SHP77 treated with DMSO at 0.1 percent for 48 hours (cell line): ENCODE results near the gene BOD1.

Experiments
- DNase-seq: peaks from one replicate; lab custom pipeline; 2025; lab: John Stamatoyannopoulos, UW

Gene BOD1

DNA sequence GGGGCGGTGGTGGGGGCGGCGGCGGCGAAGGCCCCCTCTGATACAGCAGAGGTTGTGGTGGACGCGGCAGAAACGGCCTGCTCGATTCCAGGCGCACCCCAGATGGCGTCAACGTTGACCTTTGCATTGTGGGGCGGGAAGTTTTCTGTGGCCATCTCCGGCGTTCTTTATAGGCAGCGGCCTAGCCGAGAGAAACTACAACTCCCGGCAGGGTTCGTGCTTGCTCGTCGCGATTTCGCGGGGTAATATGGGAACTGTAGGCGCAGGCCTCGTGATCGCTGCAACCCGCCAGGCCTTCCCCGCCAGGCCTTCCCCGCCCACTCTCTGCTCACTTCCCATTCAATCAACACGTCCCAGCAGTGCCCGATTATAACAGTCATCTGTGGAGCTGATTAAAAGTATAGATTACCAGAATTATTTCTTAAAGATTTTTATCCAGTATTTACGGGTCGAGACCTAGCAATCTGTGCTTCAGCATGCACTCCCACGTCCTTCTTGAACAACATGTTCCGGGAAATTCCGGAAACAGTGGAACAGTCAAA lies at the start of gene BOD1:
Gene BOD1 (minus strand): TSS at position 74 of the 542 bp plus-strand sequence. CDS start 214 bp downstream, outside the sequence.
- peak; percentile 97 for DNase-seq

DNA sequence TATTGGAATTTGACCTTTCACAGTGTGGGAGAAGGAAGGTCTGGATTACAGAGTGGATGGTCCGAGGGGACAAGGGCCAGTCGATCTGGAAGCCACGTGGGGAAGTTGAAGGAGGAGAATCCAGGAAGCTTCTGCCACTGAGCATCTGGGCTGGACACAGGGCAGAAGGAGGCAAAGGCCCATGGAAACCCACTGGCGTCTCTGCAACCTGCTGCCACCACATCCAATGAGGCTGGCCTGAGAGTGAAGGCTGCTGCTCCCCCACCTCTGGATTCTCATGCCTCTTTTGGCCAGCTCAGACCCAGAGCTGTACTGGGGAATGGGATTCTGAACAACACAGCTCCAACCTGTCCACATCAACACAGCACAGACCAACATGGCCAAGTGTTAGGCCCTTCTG lies 48.9 kb upstream of the BOD1 start:
- DNase-seq: no peak

DNA sequence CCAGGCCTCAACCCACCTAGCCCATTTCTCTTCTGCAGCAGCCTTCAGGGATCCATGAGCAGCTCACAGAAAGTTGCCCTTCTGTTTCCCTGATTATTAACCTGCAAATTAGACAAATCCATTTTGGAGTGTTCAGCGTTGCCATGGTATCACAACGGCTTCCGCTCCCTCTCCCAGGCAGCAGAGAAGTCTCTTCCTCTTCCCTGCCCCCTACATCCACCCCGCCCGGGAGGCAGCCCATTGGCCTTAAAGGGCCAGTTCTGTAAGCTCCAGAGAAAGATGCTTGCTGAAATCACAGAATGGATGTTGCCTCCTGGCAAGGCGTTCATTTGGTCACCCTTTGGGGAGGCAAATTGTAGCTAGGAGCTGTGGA lies 47.7 kb upstream of the BOD1 start:
- no peak for DNase-seq

DNA sequence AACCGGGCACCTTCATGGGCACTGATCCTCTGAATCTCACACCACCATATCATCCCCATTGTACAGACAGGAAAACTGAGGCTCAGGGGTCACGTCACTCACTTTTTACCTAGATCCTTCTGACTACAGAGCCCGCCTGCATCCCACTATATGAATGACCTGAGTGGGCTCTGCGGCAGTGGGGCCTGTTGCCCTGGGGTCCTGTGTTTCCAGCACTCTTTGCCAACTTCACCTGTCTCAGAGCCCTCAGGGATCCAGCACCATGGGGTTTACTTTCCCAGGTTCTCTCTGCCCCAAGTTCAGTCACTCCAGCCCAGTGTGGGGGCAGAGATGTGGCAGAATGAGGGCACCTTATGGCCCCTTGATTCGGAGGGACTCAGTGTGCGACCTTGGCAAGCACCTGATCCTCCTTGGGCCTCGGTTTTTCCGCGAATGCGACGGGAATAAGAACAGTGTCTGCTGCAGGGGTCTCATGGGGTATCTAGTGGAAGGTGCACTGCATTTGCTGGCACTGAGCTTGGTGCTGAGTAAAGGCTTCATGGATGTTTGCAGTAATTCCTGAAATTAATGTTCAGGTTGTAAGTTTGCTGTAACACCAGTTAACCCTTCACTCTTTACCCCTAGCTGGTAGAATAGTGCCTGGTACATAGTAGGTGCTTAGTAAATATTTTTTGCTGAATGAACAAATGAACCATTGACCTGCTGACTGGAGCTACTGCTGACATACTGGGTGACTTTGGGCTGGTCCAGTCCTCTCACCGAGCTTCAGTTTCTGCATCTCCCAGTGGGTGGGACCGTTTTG lies 47.1 kb upstream of the BOD1 start:
- DNase-seq: no peak

DNA sequence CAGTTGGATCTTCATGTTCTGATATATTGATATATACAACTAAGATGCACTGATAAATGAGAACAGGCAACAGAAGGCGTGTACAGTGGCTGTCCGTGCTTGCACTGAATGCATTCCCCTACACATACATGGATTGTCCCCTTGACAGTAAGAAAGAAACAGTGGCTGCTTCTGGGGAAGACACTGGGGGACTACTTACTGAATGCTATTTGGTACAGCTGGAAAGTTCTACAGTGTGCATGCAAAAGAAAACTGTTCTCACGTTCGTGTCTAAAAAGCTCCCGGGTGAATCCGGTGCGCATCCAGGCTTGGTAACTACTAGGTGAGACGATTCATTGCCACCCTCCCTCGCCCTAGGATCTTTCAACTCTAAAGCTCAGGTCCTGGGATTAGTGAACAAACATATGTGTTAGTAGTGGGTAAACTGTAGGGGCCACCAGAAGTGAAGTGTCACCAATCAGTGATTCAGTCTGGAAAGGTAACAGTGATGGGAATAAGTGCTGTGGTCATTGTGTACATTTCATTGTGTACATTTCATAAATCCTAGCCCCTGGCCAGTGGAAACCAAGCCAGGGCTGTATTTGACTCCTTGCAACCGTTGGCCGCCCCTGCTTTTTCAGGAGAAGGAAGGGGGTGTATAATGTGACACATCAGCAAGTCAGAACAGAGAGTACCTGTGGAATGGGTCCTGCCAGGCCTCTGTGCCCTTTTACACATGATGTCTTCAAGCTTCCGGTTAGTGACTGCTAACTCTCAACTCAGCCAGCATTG lies 46.3 kb upstream of the BOD1 start:
- peak; percentile 53 for DNase-seq

DNA sequence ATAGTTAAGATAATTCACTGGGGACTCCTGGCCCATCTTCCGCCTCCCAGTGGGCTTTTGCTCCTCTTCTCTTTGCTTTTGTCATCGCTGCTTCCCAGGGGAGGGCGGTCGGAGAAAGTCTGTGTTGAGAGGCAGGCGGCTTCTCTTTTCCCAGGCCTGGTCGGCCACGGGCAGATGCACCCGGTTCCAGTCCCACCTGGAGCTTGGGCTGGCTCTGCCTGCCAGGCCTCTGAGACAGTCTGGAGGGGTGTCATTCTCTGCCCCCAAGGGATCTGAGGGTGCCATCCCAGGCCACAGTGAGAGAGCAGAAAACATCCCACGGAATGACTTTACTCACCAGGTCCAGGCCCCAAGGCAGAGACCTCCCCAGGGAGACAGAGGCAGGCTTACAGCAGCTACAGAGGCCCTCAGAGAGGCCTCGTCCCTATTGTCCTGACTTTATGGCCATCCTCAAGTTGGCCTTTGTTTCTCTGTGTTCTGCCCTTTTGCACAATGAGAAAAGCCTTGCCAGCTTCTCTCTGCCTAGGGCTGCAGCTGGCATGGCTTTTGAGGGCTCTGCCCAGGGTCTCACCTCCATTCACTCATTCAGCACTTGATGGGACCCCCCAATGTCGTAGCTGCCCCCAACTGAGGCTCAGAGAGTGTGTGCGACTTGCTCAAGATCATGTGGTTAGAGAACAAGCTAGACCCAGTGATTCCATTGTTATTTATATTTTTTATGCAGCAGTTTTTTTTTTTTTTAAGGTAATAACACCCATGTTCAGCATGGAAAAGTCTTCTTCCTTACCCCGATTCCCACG lies 44.2 kb upstream of the BOD1 start:
- no peak for DNase-seq

DNA sequence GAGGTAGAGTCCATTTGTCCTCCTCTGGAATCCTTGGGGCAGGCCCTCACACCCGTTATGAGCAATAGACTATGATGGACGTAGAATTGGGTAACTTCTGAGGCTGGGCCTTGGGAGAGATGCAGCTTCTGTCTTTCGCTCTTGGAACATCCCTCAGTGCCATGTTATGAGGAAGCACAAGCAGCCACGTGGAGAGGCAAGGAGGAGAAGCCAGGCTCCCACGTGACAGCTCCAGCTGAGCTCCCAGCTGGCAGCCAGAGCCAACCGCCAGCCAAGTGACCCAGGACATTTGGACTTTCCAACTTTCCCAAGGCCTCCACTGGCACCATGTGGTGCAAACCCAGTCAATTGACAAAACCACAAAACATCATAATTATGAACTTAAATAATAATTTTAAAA lies 43.0 kb upstream of the BOD1 start:
- DNase-seq: no peak

DNA sequence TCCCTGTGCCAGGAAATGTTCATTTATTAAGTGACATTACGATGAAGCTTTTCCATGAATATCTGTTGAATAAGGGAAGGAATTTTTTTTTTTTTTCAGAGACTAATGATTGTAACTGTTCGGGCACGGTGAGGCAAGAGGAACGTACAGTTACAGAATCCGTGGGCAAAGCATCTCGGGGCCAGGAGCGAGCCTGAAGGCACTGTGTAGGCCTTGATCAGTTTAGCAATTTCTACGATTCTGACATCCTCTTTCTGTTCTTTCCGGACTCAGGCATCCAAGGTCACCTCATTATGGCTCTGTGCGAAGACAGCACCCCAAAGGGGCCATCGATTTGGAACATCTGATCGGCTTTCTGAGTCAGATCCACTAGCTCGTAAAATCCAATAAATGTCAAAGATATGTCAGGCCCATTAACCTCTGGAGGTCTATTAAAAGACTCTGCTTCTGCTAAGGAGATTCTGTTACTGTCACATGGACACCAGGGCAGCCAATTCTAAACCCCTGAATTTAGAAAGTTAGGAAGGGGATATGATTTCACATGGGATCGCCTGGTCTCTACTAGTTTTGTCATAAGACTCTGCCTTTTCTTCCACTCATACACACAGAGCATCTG lies 41.4 kb upstream of the BOD1 start:
- DNase-seq: no peak

DNA sequence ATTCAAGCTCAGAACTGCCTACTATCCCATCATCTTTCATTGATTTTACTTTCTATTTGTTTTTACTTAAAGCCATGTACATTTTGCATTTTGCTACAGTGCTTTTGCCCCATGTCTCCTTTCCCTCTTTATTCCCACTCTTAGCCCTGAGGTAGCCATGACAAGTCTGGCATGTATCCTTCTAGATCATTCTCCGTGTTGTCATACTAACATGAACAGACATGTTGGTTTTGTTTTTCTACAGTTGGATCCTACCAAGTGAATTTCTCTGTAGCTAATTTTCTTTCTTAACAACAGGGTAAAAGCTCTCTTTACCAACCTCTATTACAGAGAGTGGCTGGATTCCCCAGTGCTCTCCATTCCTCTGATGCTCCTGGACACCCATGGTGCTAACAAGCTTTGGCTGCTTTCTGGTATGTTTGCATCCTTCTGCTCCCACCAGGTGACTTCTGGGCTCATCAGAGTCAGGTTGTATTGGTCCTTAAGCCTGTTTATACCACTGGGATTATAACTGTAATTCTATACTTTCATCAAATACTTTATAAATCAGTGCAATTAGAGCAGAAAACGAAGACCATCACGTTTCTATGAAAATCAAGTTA lies 38.8 kb upstream of the BOD1 start:
- no peak for DNase-seq

DNA sequence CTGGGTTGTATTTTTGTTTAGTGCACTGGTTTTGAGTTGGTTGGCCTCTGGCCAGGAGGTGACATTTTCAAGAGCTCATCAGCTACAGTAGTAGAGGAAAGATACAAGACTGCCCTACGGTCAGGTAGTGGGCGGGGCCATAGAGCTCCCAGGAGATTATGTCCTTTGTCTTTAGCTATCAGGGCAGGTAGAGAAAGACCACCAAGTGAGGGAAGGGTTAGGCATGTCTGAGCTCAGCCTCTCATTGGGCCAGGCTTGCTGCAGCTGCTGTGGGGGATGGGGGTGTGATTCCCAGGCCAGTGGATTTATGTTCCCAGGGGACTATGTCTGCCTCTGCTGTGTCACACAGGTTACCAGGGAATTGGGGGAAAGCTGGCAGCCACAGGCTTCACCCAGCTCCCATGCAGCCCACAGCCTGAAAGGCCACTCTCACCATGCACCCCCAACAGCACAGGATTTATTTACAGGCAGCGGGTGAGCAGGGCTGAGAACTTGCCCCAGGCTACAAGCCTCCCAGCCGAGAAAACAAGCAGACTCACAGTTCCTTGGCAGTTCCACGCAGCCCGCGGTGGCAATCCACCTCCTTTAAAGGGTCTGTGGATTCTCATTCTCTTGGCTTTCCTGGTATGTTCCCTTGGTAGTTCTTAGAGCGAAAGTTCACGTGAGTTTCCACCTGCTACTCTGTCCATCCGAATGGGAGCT lies 37.5 kb upstream of the BOD1 start:
- no peak for DNase-seq

DNA sequence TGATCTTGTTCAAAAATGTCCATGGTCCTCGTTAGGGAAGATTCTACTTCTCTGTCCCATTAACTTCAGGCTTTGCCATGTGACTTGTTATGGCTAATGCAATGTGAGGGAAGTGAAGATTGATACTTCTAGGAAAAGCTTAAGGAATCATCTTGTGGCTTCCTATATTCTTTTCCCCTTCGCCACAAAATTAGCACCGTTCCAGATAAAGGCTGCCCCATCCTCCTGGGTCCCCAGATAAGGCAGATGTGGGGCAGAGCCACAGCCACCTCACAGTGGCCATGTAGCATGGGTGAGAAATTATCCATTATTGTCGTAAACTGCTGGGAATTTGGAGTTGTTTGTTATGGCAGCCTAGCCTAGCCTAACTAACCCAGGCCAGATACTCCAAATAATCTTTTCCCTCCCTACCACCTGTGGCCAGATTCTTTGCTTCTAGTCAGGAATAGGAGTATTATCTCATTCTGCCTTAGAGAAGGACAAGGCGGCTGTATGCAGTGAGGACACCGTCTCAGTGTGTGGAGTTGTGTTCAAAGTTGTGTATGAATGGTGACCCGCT lies 31.9 kb upstream of the BOD1 start:
- no peak for DNase-seq

DNA sequence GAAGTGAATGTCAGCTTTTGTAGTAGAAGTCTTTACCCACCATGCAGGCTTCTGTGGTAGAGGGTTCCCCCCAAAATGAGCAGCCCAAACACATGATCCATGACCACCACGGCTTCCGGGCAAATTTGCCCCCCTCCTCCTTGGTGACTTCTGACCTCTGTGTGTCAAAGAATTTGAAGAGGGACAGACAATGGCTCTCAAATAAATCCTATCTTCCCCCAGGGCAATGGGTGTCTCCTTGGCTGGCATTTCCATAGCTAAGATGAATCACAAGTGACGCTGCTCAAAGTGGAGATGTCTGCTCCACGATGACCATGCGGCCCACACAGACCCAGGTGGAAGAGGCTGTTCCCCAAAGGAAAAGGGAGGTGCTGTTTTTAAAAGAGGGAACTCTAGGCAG lies 30.2 kb upstream of the BOD1 start:
- DNase-seq: no peak

DNA sequence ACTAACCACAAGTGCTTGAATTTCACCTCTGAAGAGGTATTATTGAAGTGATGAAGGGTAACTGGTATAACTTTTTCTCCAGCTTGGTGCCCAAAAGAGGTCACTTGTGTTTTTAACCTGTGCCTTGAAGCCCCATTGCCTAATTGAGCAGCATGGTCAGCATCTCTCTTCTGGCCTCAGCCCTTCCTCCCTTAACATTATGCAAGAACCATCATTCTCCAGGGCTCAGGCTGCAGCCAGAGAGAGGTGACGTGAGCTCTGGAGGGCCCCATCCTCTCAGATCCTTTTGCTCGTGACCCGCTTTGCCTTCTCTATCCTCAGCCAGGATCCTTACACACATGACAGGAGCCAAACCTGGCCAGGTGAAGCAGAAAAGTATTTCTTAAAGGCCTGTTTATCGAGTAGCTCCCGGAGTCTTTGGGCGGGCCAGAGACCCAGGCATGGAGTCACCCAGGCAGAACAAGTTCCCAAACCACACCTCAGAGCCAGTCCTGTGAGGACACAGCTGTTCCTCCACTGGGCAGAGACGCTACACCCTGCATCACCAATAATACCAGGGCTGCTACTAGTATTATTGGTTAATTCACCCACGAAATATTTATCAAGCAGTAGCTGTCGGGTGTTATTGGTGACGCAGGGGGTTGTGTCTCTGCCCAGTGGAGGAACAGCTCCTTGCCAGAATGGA lies 29.6 kb upstream of the BOD1 start:
- DNase-seq: no peak

DNA sequence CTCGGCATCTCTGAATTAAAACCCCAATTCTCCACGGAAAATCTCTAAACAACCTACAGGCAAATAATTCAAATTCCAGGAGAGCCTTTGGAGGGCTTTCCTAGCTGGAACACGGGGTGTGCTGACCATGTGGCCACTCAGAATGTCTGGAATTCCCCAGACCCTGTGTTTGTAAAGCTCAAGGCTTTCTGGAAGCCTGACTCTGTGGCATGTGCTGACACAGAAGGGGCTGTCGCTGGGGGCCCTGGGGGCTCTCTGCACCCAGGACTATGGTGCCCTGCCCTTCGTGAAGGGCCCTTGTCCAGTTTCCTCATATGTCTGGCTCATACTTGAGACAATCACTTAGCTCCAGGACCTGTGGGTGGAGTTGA lies 29.0 kb upstream of the BOD1 start:
- DNase-seq: no peak

DNA sequence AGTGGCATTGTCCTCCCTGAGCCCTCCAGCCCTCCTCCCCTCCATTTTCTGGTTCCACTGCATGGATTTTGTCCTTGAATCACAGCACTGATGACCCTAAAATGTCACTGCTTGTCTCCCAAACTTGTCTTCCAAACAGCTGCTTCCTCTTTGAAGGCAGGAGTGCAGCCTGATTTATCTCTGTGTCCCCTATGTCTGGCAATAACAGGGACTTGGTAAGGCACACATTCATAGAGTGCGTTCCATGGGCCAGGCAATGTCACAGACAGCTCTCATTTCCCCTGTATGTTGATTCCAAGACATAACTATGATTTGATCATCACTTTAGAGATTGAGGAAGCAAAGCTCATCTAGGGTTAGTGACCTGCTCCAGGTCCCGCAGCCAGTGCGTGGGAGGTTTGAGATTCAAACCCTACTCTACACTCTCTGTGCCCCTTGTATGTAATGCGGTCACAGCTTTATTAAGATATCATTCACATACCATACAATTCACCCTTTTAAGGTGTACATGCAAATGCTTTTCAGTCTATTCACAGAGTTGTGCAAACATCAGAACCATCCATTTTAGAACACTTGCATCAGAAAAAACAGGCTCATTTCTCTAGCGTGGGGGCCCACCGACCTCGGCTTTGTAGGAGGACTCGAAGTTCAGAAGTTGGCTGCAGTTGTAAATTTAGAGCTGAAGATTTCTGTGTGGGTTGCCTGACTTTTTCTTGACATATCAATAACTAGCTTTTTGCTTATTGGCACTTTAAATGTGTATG lies 28.4 kb upstream of the BOD1 start:
- DNase-seq: no peak

DNA sequence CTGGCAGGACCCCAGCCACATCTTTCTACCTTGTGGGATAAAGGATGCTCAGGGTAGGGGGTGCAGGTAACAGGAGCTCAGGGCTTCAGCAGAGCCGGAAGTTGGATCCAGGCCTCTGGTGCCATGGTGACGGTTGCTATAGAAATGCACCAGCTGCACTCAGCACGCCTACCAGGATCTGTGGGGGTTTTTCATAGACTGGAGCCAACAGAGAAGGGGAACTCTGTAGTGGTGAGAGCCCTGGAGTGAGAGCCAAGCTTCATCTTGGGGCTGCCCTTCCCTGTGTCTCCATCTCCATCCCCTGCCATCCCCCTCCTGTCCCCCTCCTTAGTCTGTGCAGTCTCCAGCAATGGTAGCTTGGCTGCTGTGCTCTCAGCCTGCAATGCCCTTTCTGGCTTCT lies 27.5 kb upstream of the BOD1 start:
- DNase-seq: peak; percentile 16

DNA sequence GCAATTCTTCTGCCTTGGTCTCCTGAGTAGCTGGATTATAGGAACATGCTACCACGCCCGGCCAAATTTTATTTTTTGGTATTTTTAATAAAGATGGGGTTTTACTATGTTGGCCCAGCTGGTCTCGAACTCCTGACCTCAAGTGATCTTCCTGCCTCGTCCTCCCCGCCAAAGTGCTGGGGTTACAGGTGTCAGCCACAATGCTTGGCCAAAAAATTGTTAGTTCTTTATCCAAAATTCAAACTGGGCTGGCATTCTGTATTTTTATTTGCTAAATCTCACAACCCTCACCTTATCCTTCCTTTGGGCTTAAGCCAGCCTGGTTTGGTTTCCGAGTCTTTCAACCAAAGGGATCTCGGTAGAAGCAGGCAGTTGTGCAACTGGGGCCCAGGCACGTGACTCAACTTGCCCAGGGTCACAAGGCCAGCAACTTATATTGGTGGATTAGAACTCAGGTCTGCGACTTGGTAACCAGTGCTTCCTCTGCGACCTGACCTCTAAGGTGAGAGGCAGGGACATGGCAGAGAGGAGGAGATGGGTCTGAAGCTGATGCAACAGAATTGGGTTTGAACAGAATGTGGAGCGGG lies 26.5 kb upstream of the BOD1 start:
- no peak for DNase-seq

DNA sequence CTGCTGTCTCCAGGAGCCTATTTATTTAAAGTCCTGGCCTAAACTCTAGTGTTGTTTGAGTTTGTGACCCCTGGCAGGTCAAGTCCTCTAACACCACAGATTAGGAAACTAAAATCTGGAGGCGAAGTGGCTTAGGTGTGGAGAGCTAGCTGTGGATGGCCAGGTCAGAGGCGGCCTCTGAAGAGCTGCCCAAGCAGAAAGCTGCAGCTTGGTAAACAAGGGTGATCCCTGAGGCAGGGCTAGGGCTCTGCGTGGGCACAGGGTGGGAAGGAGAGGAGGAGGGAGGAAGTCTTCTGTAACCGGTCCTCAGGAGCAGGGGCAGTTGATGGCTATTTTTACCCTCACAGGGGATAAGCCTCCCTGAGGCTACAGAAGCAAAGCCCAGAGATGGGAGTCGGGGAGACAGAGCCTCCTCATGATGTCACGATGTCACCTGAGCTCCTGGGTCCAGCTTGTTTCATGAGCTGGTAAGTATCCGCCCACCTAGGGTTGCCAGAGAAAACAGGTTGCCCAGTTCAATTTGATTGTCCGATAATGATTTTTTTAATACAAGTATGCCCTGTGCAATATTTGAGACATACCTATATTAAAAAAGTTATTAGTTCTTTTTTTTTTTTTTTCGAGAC lies 25.9 kb upstream of the BOD1 start:
- DNase-seq: no peak
